HG02884 (cell line): ENCODE measurements around the gene LRBA.

ENCODE experiments used
- ATAC-seq: cut with Tn5 transposase; IDR thresholded peaks from one replicate; pipeline ENCODE4 v1.9.1; 2021; ENCODE audit warnings: mild to moderate bottlenecking, moderate library complexity; ENCODE audit not compliant: unreplicated experiment

Gene LRBA

DNA sequence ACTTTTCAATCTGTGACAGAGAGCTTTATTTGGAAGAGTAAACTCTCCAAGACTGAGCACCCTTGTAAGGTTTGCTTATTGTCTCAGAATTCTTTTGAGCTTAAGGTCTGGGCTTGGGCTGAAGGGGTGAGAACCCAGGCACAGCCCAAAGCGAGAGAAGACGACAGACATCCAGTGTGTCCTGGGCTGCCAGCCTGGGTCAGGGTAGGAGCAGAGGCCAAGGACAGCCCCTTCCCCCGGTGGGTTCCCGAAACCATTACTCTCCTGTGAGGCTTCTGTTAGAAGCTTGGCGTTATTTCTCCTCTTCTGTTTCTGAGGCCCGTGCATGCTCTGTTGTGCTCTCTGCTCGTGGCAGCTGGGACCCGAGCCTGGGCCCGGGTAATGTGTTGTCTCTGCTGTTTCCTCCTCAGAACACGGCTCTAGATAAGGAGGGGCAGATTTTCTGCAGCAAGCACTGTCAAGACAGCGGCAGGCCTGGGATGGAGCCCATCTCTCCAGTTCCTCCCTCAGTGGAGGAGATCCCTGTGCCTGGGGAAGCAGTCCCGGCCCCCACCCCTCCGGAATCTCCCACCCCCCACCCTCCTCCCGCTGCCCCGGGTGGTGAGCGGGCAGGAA is 759.4 kb downstream of the LRBA start:
- no peak for ATAC-seq

DNA sequence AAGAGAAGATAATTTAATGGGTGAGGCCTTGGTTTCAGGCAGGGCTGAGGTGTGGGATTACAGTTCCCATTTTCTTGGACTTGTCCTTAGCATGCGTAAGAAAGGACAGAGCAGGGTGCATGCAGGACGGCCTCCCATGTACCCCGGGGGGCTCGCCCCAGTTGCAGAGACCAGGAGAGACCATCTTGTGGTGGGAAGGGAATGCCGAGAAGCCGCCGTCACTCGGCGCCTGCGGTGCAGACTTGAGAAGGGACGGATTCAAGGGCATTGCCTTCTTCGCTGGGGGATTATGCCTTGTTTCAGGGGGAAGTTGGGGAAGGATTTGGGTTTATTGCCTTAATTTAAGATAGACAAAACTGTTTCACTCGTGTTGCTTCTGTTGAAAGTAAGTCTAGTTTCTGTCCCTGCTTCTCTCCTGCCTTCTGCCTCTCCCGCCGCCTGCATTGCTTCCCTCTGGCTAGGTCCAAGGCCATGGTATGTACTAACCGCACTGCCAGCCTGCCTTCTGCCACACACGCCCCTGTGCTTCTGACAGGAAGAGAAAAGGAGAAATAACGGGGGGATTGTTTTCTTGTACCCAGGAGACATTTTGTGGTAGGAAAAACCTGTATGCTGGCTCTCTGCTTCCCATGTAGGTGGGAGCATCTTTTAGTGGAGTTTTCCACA is 761.0 kb downstream of the LRBA start:
- no peak for ATAC-seq

GRCh38 chr4:150253416-150253815 is 761.7 kb downstream of the LRBA start:
- no peak for ATAC-seq

DNA sequence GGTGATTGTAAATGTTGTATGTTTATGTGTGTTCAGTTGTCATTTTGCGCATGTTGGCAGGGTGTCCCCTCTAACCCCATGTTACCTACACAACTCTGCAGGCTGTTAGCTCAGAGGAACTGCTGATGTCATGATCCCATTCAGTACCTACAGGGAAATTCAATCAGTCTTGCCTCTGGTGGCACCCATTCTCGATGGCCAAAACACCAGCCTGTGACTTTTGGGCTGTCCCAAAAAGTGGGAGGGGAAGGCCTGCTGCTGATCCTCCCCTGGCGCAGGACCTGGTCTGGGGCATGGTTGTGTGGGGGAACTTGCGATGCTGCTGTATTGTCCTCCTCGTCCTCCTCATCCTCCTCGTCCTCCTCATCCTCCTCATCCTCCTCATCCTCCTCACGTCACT is 762.3 kb downstream of the LRBA start:
- no peak for ATAC-seq

- ATAC-seq, result no peak
These were observed 762.8 kb downstream of the LRBA start for GRCh38 chr4:150252306-150252705.

DNA sequence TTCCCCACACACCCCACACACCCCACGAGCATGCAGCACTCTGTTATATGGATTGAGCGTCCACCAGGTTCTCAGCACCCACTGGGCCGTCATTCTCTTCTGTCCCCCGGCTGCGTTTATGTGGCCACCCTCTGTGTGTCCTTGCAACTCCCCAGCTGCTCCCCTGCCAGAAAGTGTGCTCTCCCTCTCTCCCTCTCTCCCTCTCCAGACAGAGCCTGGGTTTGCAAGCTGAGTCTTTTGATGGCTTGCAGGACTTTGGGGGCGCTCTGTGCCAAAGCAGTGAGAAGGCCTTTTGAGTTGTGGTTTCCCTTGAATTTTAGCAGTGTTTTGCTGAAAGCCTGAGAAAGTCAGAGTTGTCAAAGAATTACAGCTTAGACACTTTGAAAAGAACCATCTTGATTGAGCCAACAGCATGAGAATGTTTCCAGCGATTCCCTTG is 763.3 kb downstream of the LRBA start:
- ATAC-seq, result no peak

DNA sequence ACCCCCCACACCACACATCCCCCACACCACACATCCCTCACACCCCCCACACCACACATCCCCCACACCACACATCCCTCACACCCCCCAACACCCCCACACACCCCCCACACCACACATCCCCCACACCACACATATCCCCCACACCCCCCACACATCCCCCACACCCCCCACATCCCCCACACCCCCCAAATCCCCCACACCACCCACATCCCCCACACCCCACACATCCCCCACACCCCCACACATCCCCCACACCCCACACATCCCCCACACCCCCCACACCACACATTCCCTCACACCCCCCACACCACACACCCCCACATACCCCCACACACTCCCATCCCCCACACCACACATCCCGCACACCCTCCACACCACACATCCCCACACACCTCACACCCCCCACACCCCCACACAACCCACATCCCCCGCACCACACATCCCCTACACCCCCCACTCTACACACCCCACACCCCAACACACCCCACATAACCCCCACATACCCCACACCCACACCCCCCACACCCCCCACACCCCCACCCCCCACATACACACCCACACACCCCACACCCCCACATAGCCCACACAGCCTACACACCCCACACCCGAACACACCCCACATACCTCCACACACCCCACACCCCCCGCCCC is 764.0 kb downstream of the LRBA start:
- ATAC-seq, result no peak

DNA sequence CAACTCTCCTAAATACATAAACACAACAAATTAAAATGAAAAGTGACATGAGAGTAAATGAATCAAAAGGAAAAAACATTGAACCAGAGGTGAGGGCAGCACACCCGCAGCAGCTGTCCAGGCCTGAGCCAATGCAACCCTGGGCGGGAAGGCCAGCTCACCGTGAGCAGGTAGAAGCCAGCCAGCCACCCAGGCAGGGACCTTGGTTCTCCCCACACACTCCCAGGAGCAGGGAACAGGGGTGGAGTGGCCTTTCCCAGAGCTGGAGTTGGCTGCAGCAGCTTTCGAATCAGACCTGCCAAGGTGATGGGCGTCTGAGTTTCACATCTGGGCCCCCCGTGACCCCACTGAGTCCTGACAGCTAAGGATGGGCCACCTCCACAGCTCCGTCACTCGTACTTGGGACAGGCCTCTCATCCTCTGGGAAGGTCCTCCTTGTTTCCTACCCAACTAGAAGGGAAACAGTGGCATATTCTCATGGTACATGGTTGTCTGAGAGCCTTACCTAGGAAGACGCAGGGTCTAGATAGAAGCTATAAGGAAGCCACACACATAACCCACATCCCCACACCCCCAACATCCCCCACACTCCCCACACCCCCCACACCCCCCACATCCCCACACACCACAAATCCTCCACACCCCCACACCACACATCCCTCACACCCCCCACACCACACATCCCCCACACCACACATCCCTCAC is 764.6 kb downstream of the LRBA start:
- ATAC-seq, result no peak

- ATAC-seq, result no peak
These were observed 766.9 kb downstream of the LRBA start for GRCh38 chr4:150248181-150248580.

- ATAC-seq, result no peak
These were observed 767.9 kb downstream of the LRBA start for GRCh38 chr4:150247184-150247583.

GRCh38 chr4:150244600-150244999 is 770.5 kb downstream of the LRBA start:
- no peak for ATAC-seq

- no peak for ATAC-seq
These were observed 771.2 kb downstream of the LRBA start for GRCh38 chr4:150243932-150244331.

- no peak for ATAC-seq
These were observed 772.1 kb downstream of the LRBA start for GRCh38 chr4:150242820-150243458.

- no peak for ATAC-seq
These were observed 775.1 kb downstream of the LRBA start for GRCh38 chr4:150240011-150240410.

DNA sequence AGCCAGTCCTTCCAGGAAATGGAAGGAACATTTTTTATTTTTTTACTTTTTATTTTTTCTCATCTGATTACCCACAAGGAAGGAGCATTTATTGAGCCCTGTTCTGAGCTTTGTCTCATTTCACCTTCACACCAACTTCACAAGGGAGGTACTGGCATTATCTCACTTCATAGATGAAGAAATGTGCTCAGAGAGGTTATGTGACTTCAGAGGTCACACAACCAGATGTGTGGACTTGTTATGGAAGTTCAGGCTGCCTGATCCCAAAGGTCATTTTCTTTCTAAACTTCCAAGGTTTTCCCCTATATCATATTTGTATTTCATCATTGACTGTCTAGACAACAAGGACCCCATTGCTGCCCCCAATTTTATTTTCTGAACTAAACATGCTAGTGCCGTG is 776.5 kb downstream of the LRBA start:
- ATAC-seq, result no peak

DNA sequence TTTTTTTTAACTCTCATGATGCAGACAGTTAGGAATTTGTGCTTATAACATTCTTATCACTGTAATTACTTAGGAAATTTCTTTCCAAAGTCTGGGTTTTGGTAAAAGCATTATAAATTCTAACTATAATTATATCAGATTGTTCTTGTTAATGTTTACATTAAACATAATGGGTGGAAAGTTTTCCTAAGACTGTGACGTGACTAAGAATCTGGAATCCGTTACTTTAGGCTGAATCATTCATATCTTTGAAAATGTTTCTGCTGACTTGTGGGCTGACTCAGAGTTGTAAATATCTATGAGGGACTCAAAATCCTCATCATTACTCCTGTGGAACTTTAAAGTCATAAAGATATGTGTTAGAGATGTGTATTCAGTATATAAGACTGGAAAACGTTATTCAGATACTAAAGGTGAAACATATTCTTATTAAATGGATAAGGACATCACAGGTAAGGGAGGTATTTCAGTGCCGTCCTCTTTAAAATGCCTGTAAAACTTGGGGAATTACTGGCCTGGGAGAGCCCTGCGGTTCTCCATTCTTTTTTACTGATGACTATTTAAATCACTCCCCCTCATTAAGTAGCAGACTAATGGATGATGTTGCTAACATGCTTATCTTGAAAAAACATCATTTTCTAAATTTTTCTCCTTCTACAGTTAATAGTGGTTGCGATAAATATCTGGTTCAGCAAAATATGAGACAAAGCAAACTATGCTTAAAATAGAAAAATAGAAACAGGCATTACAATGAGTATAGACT is 777.8 kb downstream of the LRBA start:
- no peak for ATAC-seq

DNA sequence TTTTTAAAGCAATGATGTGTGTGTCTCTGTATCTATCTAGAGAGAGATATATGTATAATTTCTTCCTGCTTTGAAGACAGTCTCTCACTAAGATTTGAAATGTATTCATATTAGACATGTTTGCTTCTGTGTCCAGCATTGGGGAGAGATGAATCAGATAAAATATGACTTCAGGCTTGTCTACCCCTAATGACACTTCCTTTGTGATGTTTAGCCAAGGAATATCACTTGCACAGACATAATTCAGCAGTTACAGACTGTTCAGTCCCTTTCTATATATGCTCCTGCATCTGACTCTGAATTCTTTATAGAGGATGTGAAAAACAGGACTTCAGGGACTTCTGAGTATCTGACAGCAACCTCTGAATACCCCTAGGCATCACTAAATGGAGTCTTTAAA is 778.5 kb downstream of the LRBA start:
- no peak for ATAC-seq

DNA sequence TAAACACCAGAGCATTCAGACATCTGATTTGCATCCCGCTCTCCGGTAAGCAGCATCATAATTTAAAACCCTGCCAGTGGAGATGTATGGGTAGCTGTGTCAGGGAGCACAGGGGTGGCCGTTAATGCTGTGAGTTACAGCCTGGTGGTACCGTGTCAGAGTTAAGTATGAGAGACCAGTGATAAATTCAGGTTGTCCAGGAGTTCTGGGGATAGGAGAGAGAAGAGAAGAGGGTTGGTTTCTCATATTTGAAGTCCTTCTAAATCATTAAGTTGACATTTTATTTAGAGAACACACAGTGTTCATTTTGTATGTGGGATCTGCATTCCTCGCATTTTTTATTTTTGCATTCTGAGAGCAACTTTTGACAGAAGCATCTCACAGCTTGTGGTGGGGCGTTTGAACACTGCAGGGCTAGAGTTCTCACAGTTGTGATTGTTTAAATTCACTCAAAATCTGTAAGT is 779.2 kb downstream of the LRBA start:
- no peak for ATAC-seq

DNA sequence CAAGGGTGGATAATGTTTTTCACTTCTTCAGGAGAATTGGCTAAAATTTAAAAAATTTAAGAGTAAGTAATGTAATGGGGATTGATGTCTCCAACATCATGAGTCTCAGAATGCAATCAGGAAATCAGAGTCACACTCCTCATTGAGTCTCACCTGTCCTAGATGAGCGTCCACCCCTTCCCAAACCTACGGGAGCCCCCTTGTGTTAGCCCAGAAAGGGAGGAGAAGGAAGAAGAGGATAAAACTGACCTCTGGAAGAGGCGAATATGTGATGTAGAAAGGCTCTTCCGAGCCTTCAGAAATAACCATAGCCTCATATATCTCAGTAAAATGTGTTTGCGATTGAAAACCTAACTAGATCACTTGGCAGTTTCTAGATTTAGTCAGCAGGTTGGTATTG is 779.8 kb downstream of the LRBA start:
- no peak for ATAC-seq

DNA sequence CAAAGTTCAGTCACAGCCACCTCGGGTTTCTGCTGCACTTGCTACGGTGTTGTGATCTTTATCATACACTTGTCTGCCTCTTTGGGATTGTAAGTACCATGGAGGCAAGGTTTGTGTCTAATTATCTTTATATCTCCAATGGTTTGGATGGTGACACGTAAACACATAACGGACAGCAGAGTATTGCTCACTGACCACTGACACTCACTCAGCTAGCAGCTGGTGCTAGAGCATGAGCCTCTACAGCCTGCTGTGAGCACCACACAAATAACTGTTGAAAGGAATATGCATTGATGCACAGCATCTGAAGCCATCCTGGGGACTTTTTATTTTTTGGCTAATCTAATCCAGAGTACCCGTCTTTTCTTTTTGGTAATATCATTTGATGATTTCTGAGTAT is 780.8 kb downstream of the LRBA start:
- ATAC-seq, result no peak
